Measurements from ENCODE around the gene WNT3A.

The WNT3A gene

GRCh38 chr1:227999056-227999930, 7.5 kb upstream of the WNT3A start:
- DNase-seq: peak; percentile 71 to 72

- peak in 1 of 2 donors; percentile 13 for DNase-seq
Measured at GRCh38 chr1:228000416-228000815, 6.4 kb upstream of the WNT3A start.

- DNase-seq: peak in 1 of 2 donors; percentile 10
Measured at GRCh38 chr1:228000836-228001563, 5.8 kb upstream of the WNT3A start.

GRCh38 chr1:228001738-228002535, 4.9 kb upstream of the WNT3A start:
- peak in 1 of 2 donors; percentile 14 for DNase-seq

- DNase-seq: no peak
Measured at GRCh38 chr1:228002792-228003191, 4.0 kb upstream of the WNT3A start.

GRCh38 chr1:228003461-228004330, 3.1 kb upstream of the WNT3A start:
- DNase-seq: peak in 1 of 2 donors; percentile 1

GRCh38 chr1:228004331-228004855, 2.4 kb upstream of the WNT3A start:
- DNase-seq: peak in 1 of 2 donors; percentile 16

- peak in 1 of 2 donors; percentile 11 for DNase-seq
Measured at GRCh38 chr1:228004856-228005462, 1.8 kb upstream of the WNT3A start.

- peak in 1 of 2 donors; percentile 13 for DNase-seq
Measured at GRCh38 chr1:228005511-228006033, 1.2 kb upstream of the WNT3A start.

- DNase-seq: peak in 1 of 2 donors; percentile 9
Measured at GRCh38 chr1:228006034-228006785, 588 bp upstream of the WNT3A start.

GRCh38 chr1:228007049-228007800, 427 bp downstream of the WNT3A start:
- DNase-seq: peak in 1 of 2 donors; percentile 15

GRCh38 chr1:228007801-228008341, 1.1 kb downstream of the WNT3A start:
- DNase-seq: peak in 1 of 2 donors; percentile 11

- peak in 1 of 2 donors; percentile 11 for DNase-seq
Measured at GRCh38 chr1:228008391-228009115, 1.8 kb downstream of the WNT3A start.

GRCh38 chr1:228009116-228009827, 2.5 kb downstream of the WNT3A start:
- DNase-seq: peak in 1 of 2 donors; percentile 16

GRCh38 chr1:228009828-228010775, 3.3 kb downstream of the WNT3A start:
- peak in 1 of 2 donors; percentile 13 for DNase-seq

GRCh38 chr1:228010921-228011320, 4.1 kb downstream of the WNT3A start:
- no peak for DNase-seq

Data from stimulated activated CD4-positive, alpha-beta T cell treated with anti-CD3 and anti-CD28 coated beads, Interleukin-2, amount 100 ng/mL, for 24 hours (primary cell).